HG03439 (cell line): Measurements from ENCODE around the gene PATL1.
"Not testable (repeated sequence)": the region's sequence is repeated elsewhere in the genome, so short reads cannot be mapped to it uniquely, and the experiment has no call there.

Experiments
- ATAC-seq: cut with Tn5 transposase; IDR thresholded peaks from one replicate; pipeline ENCODE4 v1.9.1; 2021; ENCODE audit warnings: mild to moderate bottlenecking, moderate library complexity; ENCODE audit not compliant: unreplicated experiment

Gene PATL1

GRCh38 chr11:59668950-59669610 lies at the start of gene PATL1:
Gene PATL1, minus strand, starts transcription at chr11:59669037. Its CDS starts 142 bp downstream, at chr11:59668895.
- ATAC-seq = peak; percentile 96

GRCh38 chr11:59716051-59716450 lies 47.2 kb upstream of the PATL1 start:
- no peak for ATAC-seq

GRCh38 chr11:59713745-59714144 lies 44.9 kb upstream of the PATL1 start, which contains the start of gene OR10V1:
Gene OR10V1, minus strand, starts transcription at chr11:59713845. Its CDS starts 0 bp downstream, at chr11:59713845.
- ATAC-seq = no peak

GRCh38 chr11:59710136-59710847 lies 41.5 kb upstream of the PATL1 start:
- no peak for ATAC-seq

- no peak for ATAC-seq
These were observed 39.7 kb upstream of the PATL1 start for GRCh38 chr11:59708537-59708936.

- ATAC-seq = no peak
These were observed 38.5 kb upstream of the PATL1 start for GRCh38 chr11:59707371-59707770.

GRCh38 chr11:59706518-59707285 lies 37.9 kb upstream of the PATL1 start:
- ATAC-seq = no peak

GRCh38 chr11:59705294-59705693 lies 36.5 kb upstream of the PATL1 start:
- ATAC-seq = no peak

GRCh38 chr11:59703515-59703914 lies 34.7 kb upstream of the PATL1 start:
- not testable (repeated sequence) for ATAC-seq

GRCh38 chr11:59700157-59700556 lies 31.3 kb upstream of the PATL1 start:
- not testable (repeated sequence) for ATAC-seq

- no peak for ATAC-seq
These were observed 29.7 kb upstream of the PATL1 start for GRCh38 chr11:59698506-59698905.

- no peak for ATAC-seq
These were observed 24.1 kb upstream of the PATL1 start for GRCh38 chr11:59692915-59693314.

GRCh38 chr11:59691156-59691555 lies 22.3 kb upstream of the PATL1 start:
- no peak for ATAC-seq

GRCh38 chr11:59689015-59689414 lies 20.2 kb upstream of the PATL1 start:
- ATAC-seq = no peak

GRCh38 chr11:59681260-59681725 lies 12.5 kb upstream of the PATL1 start:
- not testable (repeated sequence) for ATAC-seq

GRCh38 chr11:59680287-59681154 lies 11.7 kb upstream of the PATL1 start:
- ATAC-seq = peak; percentile 66

- no peak for ATAC-seq
These were observed 10.5 kb upstream of the PATL1 start for GRCh38 chr11:59679347-59679746.

GRCh38 chr11:59678813-59679165 lies 10.0 kb upstream of the PATL1 start:
- no peak for ATAC-seq

GRCh38 chr11:59678118-59678812 lies 9.4 kb upstream of the PATL1 start:
- ATAC-seq = no peak

GRCh38 chr11:59676205-59676604 lies 7.4 kb upstream of the PATL1 start:
- ATAC-seq = no peak
